GM21619 (cell line): ENCODE results near the gene PNPLA7.
"Not testable (repeated sequence)": the region's sequence is repeated elsewhere in the genome, so short reads cannot be mapped to it uniquely, and the experiment has no call there.

Experiments
- ATAC-seq: cut with Tn5 transposase; IDR thresholded peaks from one replicate; pipeline ENCODE4 v1.9.1; 2021; ENCODE audit not compliant: unreplicated experiment

The PNPLA7 gene

DNA sequence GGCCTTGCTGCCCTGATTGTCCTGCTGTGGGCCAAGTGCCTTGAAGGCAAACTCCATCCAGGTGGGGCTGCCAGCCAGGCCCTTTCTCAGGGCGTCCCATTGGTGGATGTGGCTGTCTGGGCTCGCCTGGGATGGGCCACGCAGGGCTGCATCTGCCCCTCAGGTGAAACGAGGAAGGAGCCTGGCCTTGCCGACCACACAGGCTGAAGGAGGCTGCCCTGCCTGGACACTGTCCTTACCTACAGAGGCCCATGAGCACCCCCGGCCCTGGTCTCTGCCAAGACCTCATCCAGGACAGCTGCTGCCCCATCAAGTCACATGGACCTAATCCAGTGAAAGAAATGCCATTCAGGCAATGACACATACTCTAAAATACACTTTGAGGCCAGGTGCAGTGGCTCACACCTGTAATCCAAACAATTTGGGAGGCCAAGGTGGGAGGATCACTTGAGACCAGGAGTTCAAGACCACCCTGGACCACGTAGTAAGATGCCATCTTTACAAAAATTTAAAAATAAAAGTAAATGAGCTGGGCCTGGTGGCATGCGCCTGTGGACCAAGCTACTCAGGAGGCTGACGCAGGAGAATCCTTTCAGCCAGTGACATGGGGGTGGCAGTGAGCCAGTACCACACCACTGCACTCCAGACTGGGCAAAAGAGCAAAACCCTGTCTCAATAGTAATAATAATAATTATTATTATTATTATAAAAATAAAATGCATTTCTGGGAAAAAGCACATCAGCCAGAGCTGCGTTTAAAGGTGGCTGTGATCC, 33.9 kb downstream of the PNPLA7 start:
- no peak for ATAC-seq

DNA sequence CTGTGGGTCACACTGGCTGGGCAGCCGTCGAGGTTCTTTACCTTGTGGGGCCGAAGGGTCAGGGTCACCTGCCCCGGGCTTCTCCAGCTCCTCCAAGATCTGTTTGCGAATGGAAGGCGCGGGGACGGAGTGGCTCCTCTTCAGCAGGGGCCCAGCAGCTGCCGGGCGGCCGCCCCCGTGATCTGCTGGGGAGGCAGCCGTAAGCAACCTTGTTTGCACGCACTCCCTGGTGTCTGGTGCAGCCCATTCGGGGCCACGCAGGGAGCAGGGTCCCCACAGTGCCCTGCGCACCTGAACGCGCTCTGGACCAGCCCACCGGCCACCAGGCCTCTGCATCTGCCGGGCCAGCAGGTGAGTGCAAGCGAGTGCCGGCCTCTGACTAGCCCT, 34.9 kb downstream of the PNPLA7 start:
- ATAC-seq: no peak

DNA sequence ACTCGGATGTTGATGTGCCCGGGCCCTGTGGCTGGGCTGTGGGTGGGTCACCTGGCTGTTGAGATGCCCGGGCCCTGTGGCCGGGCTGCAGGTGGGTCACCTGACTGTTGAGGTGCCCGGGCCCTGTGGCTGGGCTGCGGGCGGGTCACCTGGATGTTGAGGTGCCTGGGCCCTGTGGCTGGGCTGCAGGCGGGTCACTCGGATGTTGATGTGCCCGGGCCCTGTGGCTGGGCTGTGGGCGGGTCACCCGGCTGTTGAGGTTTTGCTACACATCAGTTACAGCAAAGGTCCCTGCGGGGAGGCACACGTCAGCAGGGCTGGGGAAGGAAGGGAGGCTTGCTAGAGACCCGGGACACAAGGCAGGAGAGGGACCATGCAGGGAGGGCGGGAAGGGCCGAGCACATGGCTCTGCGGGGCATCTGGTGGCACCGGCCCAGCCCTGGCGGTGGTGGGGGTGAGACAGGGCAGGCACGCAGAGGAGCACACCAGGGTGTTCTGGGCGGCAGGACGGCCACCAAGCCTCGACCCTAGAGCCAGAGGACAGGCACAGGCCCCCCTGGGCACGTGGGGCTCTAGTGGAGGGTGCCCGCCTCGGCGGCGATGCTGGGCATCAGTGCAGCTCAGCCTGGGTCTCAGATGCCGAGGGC, 35.4 kb downstream of the PNPLA7 start:
- no peak for ATAC-seq

DNA sequence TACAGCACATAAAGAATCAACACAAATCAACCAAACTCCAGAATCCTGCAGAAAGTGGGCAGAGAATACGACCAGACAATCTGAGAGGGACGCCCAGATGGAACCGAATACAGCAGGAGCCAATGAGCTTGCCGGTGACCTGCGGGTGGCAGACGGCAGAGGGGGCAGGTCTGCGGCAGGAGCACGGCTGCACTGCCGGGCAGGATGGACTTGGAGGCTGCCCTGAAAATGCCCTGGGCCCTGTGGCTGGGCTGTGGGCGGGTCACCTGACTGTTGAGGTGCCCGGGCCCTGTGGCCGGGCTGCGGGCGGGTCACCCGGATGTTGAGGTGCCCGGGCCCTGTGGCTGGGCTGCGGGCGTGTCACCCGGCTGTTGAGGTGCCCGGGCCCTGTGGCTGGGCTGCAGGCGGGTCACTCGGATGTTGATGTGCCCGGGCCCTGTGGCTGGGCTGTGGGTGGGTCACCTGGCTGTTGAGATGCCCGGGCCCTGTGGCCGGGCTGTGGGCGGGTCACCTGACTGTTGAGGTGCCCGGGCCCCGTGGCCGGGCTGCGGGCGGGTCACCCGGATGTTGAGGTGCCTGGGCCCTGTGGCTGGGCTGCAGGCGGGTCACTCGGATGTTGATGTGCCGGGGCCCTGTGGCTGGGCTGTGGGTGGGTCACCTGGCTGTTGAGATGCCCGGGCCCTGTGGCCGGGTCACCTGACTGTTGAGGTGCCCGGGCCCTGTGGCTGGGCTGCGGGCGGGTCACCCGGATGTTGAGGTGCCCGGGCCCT, 36.2 kb downstream of the PNPLA7 start:
- not testable (repeated sequence) for ATAC-seq

DNA sequence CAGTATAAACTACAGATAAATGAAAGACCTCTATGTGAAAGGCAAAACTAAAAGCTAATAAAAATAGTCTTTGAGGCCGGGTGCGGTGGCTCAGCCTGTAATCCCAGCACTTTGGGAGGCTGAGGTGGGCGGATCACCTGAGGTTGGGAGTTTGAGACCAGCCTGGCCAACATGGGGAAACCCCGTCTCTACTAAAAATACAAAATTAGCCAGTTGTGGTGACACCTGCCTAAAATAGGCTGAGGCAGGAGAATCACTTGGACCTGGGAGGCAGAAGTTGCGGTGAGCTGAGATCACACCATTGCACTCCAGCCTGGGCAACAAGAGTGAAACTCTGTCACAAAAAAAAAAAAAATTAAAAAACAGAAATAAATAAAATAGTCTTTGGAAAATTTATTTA, 37.1 kb downstream of the PNPLA7 start:
- ATAC-seq: not testable (repeated sequence)

DNA sequence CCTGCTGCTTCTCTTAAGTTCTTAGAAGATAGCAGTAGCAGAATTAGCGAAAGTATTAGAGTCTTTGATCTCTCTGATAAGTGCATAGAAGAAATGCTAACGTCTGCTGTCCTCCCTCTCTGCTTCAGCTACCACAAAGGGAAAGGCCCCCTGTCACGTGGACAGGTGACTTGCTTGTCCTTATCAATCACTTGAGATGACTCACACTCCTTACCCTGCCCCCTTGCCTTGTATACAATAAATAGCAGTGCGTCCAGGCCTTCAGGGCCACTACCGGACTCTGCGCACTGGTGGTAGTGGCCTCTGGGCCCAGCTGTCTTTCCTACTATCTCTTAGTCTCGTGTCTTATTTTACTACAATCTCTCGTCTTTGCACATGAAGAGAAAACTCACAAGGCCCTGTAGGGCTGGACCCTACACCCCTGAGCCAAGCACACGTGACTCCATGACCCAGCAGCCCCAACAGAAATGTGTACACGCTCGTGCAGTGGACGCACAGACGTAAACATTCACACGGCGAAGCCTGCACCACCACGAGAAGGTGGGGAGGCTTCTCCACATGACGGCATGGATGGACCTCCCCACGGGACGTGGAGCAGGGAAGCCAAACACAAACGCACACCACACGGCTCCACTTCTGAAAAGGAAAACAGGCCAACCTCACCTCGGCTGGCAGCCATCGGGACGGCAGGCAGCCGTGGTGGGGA, 38.3 kb downstream of the PNPLA7 start:
- ATAC-seq: no peak

DNA sequence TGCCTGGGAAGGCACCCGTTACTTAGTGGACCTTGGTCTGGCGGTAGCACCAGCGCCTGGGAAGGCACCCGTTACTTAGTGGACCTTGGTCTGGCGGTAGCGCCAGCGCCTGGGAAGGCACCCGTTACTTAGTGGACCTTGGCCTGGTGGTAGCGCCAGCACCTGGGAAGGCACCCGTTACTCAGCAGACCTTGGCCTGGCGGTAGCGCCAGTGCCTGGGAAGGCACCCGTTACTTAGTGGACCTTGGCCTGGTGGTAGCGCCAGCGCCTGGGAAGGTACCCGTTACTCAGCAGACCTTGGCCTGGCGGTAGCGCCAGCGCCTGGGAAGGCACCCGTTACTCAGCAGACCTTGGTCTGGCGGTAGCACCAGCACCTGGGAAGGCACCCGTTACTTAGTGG, 39.1 kb downstream of the PNPLA7 start:
- ATAC-seq: not testable (repeated sequence)

DNA sequence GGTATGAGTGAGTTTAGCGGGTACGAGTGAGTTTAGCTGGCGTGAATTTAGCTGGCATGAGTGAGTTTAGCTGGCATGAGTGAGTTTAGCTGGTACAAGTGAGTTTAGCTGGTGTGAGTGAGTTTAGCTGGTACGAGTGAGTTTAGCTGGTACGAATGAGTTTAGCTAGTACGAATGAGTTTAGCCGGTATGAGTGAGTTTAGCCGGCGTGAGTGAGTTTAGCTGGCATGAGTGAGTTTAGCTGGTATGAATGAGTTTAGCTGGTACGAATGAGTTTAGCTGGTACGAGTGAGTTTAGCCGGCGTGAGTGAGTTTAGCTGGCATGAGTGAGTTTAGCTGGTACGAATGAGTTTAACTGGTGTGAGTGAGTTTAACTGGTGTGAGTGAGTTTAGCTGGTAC, 41.0 kb downstream of the PNPLA7 start:
- no peak for ATAC-seq

DNA sequence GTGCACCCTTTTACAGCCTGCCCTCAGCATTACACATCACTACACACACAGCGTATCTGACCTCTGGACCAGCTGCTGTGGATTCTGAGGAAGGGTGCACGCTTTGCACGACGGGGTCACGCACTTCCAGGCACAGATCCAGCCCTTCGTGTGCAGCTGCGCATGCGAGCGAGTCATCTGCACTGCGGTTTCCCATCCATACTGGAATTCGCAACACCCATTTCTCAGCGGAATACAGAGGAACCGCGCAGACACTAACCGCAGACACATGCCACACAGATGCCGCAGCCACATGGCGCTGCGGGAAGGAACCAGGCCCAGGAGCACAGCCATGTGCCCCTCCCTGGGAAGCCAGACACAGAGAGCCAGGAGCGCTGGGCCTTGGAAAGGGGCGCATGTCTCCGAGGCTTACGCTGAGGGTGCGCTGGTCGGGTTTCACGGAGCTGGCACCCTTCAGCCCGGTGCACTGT, 43.5 kb downstream of the PNPLA7 start:
- ATAC-seq: no peak

DNA sequence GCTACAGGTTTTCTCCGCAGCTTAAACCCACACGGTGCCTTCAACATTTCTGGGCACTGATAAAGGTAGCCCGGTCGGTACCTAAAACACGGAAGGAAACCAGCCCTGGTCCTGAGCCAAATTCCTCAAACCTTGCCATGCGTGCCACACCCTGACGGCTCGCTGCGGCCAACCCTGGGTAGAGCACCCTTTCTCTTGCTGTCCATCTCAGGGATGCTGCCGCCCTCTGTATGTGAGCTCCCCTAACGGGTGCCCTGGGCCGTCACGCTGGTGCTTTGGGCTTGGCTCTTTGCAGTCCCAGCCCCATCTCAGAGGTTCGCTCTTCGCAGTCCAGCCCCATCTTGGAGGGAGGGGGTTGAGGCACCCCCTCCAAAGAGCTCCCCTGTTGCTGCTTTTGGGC, 43.9 kb downstream of the PNPLA7 start:
- no peak for ATAC-seq

DNA sequence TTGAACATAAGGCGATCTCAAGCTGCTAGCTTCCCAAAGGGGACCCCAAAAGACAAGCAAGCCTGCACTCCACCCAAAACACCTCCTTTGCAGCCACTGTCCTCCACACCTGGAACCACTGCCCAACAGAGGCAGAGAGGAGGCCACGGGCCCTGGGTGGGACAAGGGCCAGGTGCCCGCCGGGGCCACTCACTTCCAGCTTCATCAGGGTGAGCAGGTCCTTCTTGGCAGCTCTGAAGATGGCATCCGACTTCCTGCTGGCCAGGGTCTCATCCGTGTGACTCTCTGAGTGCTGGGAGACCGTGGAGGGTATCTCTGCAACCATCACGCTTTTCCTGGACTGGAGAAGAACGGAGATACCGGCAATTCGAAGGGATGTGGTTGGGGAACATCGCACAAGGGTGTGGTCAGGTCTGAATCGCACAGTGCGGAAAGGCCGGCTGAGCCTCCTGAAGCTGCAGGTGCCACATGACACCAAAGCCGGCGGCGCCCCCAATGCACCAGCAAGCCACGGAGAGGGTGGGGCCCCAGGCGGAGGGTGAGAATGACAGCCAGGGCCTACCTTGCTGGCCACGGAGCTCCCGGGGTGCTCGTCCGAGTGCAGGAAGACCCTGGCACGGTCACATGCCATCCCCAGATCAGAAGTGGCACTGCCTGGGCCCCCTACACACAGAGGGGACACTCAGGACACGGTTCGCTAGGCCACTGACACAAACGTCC, 44.6 kb downstream of the PNPLA7 start:
- ATAC-seq: no peak

DNA sequence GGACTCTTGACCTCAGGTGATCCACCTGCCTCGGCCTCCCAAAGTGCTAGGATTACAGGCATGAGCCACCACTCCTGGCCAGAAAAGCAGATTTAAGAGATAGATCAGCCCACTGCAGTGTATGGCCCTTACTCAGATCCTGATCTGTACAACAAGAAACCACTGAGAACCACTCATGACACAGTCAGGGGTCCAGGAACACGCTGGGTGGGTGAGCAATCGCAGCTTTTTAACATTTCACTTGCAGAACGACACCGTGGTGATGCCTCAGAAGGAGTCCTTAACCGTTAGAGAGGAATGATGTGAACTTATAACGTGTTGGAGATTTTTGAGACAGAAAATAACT, 45.8 kb downstream of the PNPLA7 start:
- no peak for ATAC-seq

DNA sequence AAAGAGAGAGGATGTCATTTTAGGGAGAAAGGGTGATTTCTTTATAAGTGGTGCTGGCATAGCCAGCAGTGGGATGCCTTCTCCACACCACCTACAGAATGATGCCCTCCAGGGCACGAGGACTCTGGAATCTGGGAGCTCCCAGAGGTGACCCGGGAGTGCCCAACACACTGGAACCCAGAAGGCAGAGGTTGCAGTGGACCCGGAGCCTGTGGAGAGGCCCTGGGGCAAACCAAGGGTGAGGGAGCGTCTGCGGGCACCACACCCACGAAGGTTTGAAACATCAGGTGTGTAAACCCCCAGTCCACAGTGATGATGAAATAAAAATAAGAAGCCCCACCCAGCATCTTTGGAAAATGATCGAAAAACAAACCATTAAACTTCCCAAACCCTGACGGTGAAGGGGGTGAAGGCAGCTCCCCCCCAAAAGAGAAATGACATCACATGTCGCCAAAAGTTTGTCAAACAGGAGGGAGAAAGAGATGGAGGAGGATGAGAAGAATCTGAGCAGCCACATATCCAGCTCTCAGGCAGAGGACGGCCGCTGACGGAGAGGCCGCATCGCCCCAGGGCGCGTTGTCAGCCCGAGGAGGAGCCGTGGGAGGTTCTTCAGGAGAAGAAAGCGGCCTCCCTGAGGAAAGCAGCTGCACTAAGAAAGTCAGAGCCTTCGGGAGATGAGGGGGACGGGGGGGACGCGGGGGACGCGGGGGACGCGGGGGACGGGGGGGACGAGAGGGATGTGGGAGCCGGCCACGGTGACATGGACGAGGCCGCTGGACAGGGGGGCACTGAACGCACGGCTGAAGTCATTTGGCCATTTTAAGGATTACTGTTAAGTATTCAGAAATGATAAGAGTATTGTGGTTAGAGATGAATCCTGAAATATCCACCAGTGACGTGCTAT, 47.9 kb downstream of the PNPLA7 start:
- no peak for ATAC-seq

DNA sequence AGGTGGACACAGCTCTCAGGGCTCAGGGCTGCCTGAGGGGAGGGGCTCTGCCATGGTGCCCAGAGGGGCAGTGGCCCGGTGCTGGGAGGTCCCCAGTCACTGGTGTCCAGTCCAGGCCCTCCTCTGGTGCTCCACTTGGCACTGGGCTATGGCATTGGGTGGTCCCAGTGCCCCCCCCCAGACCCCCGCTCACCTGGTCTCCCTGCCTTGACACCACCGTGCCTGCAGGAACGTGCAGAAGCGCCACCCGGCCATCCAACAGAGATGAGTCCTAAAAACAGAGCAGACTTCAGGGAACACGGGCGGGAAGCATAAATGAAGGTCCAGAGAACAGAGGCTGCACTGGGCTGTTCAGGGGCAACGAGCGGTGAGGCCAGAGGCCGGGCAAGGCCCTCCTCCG, 48.7 kb downstream of the PNPLA7 start:
- ATAC-seq: no peak

DNA sequence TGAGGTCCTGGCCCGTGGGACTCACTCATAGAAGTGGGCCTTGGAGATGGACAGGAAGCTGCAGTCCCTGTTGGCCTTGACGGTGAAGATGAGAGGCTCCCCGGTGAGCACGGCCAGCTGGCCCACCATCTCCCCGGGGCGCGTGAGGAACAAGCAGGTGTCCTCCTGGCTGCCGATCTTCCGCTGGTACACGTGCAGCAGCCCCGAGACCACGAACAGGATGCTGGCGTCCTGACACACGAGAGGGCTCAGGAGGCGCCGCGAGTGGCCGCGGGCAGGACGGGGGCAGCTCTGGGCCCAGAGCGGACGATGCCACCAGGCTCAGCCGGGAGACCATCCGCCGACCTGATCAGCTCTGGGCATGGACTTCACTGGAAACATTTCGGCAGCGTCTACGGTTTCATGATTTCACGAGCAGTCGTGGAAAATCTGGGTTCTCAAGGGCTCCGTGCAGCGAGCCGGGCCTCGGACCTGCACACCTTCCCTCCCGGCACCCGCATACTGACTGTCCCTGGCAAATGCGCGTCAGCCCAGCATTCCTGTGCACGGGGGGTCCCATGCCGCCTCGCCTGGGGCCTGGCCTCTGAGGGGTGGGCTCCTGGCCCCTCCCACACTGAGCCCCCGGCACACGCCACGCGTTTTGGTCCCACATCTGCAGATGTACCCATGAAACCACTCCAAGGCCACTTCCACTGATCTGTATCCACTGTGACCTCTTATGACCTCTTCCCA, 49.4 kb downstream of the PNPLA7 start:
- no peak for ATAC-seq

DNA sequence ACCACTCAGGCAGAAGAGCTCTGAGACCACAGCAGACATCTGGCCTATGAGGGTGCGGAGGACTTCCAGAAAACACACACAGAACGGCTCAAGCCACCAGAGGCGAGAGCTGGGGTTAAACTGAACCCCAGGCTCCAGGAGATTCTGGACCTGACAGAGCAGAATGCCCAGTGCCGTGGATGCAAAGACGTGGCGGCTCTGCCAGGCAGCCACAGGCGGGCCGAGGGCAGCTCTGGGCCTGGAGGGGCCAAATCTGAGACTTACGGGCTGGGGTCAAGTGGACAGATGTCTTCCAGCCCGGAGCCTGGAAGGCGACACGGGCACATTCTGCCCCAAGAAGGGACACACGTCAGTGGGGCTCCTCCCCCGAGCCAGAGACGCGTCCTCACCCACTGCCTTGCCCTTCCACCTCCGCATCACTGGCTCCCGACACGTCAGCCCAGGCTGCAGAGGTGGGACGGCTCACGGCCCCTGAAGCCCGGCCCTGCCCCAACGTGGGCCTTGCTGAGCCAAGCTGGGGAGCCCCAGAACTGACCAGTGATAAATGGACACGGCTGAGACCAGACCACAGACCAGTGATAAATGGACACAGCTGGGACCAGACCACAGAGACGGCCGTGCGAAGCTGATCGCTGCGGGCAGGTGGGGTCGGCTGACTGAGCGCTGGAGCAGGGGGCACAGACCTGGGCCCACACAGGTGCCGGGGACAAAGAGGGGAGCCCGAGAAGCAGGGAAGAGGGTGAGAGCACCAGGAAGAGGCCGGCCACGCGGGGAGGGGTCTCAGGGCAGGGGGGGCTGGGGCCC, 50.1 kb downstream of the PNPLA7 start:
- ATAC-seq: no peak

DNA sequence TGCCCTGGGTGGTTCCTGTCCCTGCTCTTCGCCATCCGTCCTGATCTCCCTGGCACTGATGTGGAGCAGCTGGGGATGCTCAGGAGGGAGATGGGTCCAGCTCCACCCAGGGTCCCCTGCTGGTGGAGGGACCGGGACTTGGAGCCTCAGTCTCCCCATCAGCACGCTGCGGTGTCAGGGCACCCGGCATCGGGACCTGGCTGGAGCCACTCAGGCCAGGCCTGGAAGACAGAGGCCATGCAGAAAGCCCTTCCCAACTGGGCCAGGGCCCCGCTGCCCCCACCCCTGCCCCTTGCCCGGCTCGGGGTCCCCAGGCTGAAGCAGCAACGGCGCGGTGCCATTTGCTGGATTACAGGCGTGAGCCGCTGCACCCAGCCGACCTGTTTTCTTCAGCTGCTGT, 50.8 kb downstream of the PNPLA7 start:
- no peak for ATAC-seq

DNA sequence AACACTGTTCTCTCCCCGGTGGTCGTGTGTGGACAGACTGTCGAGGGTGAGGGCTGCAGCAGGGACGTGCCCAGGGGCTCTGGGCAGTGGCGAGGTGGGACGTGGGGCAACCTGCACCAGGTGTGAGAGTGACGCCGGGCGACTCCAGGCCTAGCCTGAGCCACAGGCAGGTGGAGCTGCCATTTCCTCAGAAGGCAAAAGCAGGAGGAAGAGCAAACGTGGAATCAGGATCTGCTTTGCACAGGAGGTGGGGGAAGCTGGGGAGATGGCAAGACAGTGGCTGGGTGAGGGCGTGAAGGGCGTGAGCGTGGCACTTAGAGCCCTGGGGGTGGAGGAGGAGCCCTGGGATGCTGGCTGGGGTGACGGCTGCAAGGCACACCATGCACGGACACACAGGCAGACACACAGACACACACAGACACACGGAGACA, 51.5 kb downstream of the PNPLA7 start:
- no peak for ATAC-seq
